ENCODE data around the gene CATSPER3. TPM values are rescaled to one million over a fixed set of nuclear protein-coding genes. Genes with fewer than 3 reads are reported as not detected.
A peak's percentile ranks its signal among the peaks of the same experiment; 100 is the strongest.

Gene CATSPER3
- total and polyA plus RNA-seq, 8 donors = 0.42 to 1.6 (median 0.96) TPM

DNA sequence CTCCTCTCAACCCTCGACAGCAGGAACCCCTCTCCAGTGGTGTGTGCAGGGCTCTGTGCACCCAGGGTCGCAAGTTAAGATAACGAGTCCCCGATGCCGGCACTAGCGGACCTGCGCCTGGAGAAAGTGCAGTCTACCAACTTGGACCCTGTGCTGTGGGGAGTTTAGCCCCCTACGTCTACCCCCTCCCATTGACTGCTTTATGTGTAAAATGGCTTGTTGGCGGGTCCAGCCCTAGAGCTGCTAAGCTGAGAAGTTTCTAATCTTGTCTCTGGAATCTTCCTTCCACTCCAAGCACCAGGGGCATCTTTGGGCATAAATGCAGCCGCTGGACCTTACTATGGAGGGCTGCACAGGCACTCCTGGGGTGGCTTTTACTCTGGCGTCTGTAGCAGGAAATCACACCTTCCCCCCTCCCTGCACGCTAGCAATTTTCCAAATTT, 73.5 kb downstream of the CATSPER3 start:
- DNase-seq (no peak), ATAC-seq (no peak)
- no peaks in the 10 kb centered on the region for H3K9me3 ChIP-seq
- TF ChIP-seq, protein P1, sequence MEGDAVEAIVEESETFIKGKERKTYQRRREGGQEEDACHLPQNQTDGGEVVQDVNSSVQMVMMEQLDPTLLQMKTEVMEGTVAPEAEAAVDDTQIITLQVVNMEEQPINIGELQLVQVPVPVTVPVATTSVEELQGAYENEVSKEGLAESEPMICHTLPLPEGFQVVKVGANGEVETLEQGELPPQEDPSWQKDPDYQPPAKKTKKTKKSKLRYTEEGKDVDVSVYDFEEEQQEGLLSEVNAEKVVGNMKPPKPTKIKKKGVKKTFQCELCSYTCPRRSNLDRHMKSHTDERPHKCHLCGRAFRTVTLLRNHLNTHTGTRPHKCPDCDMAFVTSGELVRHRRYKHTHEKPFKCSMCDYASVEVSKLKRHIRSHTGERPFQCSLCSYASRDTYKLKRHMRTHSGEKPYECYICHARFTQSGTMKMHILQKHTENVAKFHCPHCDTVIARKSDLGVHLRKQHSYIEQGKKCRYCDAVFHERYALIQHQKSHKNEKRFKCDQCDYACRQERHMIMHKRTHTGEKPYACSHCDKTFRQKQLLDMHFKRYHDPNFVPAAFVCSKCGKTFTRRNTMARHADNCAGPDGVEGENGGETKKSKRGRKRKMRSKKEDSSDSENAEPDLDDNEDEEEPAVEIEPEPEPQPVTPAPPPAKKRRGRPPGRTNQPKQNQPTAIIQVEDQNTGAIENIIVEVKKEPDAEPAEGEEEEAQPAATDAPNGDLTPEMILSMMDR (IDR thresholded peaks at IDR 0.05) = no peak
- H3K36me3 ChIP-seq = no peaks in the 10 kb centered on the region
- peaks cover 6 to 15% of the 10 kb centered on the region in 2 donors for H3K4me1 ChIP-seq
- H3K27me3 ChIP-seq = peaks cover 82 to 100% of the 10 kb centered on the region in 2 donors
- H3K27ac ChIP-seq = no peak overlapping the region
- intact Hi-C loops (cut with DNase I) = no loop called here
- H3K4me3 ChIP-seq = no peak overlapping the region

DNA sequence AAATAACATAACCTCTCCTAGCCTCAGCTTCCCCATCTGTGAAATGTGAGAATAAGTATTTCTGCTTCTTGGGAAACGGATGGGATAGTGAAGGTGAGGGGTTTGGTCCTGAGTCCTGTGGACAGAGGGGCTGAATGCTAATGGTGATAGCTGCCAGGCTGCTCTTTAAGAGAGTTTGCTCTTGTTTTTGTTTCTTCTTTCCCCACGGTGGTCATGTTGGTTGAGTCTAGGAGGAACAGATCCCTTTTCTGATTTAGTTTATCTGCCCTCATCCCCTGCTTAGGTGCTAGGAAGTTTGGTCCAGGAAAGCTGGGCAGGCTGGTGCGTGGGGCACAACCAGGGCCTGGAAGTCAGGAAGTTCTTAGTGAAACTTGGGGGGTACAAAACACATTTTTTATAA, 74.0 kb downstream of the CATSPER3 start:
- H3K9me3 ChIP-seq = no peaks in the 10 kb centered on the region
- no peak overlapping the region for H3K27ac ChIP-seq
- intact Hi-C loops (cut with DNase I) = no loop called here
- H3K4me3 ChIP-seq = no peak overlapping the region
- ATAC-seq (no peak), DNase-seq (no peak)
- H3K36me3 ChIP-seq = no peaks in the 10 kb centered on the region
- TF ChIP-seq, protein P1 (IDR thresholded peaks at IDR 0.05) = no peak
- peaks cover 6 to 15% of the 10 kb centered on the region in 2 donors for H3K4me1 ChIP-seq
- H3K27me3 ChIP-seq = peaks cover 77 to 100% of the 10 kb centered on the region in 2 donors

DNA sequence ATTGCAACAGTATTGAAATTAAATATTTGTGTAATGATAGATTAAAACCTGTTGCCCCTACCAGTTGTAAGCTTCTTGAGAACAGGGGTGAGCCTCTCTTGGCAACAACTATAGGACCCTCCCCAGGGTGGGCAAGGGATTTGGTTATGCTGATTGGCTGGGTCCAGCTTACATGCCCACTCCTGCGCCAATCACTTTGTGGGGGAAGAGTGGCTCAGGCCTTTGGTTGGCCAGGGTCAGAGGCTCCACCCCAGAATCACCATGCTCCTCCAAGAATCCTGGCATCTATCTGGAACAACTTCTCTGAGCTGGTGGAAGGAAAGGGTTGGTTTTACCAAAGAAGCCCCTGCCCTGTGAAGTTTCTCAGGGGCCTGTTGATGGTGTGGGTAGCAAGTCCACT, 74.9 kb downstream of the CATSPER3 start:
- Histone ChIP-seq H3K27ac (no peak overlapping the region), H3K4me3 (no peak overlapping the region), H3K36me3 (no peaks in the 10 kb centered on the region), H3K27me3 (peaks cover 68 to 100% of the 10 kb centered on the region in 2 donors), H3K4me1 (peaks cover 6 to 15% of the 10 kb centered on the region in 2 donors), H3K9me3 (no peaks in the 10 kb centered on the region)
- DNase-seq (no peak), ATAC-seq (no peak)
- intact Hi-C loops (cut with DNase I) = no loop called here
- TF ChIP-seq, protein P1 (IDR thresholded peaks at IDR 0.05) = no peak

DNA sequence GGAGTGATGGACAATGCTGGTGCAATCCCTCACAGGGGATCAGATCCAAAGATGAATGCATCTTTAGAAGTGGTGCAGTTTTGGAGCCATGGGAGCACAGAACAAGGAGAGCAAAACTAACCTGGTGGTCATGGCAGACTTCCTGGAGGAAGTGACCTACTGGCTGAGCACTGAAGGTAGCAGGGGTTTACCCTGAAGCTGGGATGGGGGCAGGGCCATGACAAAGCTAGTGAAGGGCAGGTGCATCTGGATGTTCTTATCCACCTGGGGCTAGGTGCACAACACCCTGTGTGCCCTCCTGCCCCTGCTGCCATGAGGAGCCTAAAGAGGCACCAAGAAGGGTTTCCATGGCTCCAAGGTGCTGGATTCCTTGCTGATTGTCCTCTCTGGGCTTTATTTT, 77.8 kb downstream of the CATSPER3 start:
- TF ChIP-seq, protein P1 (IDR thresholded peaks at IDR 0.05) = no peak
- Histone ChIP-seq H3K27me3 (peaks cover 52 to 100% of the 10 kb centered on the region in 2 donors), H3K9me3 (no peaks in the 10 kb centered on the region), H3K4me3 (no peak overlapping the region), H3K27ac (no peak overlapping the region), H3K36me3 (no peaks in the 10 kb centered on the region), H3K4me1 (no peaks in the 10 kb centered on the region)
- ATAC-seq (no peak), DNase-seq (no peak)
- intact Hi-C loops (cut with DNase I) = no loop called here

DNA sequence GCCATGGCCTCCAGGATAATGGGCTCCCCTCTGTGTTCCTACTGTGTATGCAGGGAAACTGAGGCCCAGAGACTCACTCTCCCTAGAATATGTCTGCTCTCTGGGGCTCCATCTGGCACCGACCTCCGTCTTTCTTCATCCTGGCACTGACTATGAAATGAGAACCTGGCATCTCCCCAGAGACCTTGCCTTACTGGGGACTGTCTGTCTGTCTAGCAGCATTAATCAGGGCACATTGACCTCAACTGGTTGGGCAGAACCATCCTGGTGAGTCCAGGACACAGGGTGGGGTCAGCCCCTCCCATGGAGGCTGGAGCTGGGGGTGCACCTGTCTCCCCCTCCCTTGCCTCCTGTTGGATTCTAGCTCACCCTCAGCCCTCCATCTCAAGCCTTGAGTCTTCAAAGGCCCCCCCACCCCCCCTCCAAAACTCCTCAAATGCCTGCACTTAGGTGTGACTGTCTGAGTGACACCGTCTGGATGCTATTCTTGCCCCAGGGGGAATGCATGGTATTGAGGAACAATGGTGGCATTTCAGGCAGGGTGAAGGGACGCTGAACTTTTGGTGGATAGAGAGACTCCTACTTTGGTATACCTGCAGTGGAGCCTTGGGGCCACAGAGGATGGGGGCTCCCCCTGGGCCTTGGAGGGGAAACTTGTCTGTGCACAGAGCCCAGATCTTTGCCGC, 79.1 kb downstream of the CATSPER3 start:
- H3K9me3 ChIP-seq = no peaks in the 10 kb centered on the region
- H3K4me3 ChIP-seq = no peak overlapping the region
- no peaks in the 10 kb centered on the region for H3K4me1 ChIP-seq
- no peaks in the 10 kb centered on the region for H3K36me3 ChIP-seq
- ATAC-seq = no peak
- TF ChIP-seq, protein P1 (IDR thresholded peaks at IDR 0.05) = no peak
- peaks cover 50 to 100% of the 10 kb centered on the region in 2 donors for H3K27me3 ChIP-seq
- no peak overlapping the region for H3K27ac ChIP-seq
- intact Hi-C loops (cut with DNase I) = no loop called here
- peak in 1 of 4 donors; percentile 13 for DNase-seq
